Trophoblast cell (in vitro differentiated cells and primary cell): ENCODE results near the gene TNS3.

ENCODE experiments used
- DNase-seq, 2 donors: peaks; one replicate each; pipeline ENCODE4 v3.0.0-alpha.2; 2016
- H2AFZ ChIP-seq: 2 replicates; pipeline ENCODE4 v1.6.1; 2013; ENCODE audit warnings: low read length, moderate library complexity, mild to moderate bottlenecking; ENCODE audit not compliant: insufficient read depth, poor library complexity
- H2AK5ac ChIP-seq: 2 replicates; pipeline ENCODE4 v1.6.1; 2013; ENCODE audit warnings: mild to moderate bottlenecking, low read length
- H2BK120ac ChIP-seq: 2 replicates; pipeline ENCODE4 v1.6.1; 2013; ENCODE audit warnings: low read length, mild to moderate bottlenecking, moderate library complexity; ENCODE audit not compliant: insufficient read depth, poor library complexity
- H2BK12ac ChIP-seq: 2 replicates; pipeline ENCODE4 v1.6.1; 2013; ENCODE audit warnings: mild to moderate bottlenecking, low read length, moderate library complexity
- H2BK5ac ChIP-seq: 2 replicates; pipeline ENCODE4 v1.6.1; 2013; ENCODE audit warnings: low read length, low read depth, moderate library complexity, mild to moderate bottlenecking; ENCODE audit not compliant: poor library complexity
- H3K14ac ChIP-seq: 2 replicates; pipeline ENCODE4 v1.6.1; 2013; ENCODE audit warnings: mild to moderate bottlenecking, low read length
- H3K18ac ChIP-seq: 2 replicates; pipeline ENCODE4 v1.6.1; 2013; ENCODE audit warnings: mild to moderate bottlenecking, low read length
- H3K23ac ChIP-seq: 2 replicates; pipeline ENCODE4 v1.6.1; 2013; ENCODE audit warnings: low read length
- H3K27ac ChIP-seq: 2 replicates; pipeline ENCODE4 v1.5.1; 2013; ENCODE audit warnings: low read depth, mild to moderate bottlenecking, inconsistent platforms, low read length, moderate library complexity
- H3K27me3 ChIP-seq: 2 replicates; pipeline ENCODE4 v1.6.1; 2013; ENCODE audit warnings: inconsistent platforms, mild to moderate bottlenecking, low read length, moderate library complexity; ENCODE audit not compliant: insufficient read depth
- H3K36me3 ChIP-seq, 2 experiments: 1 replicate in 1 of 2; 2 replicates in 1 of 2; pipeline ENCODE4 v1.6.1; 2013; ENCODE audit warnings: low read length in 2 of 2, mild to moderate bottlenecking in 2 of 2, moderate library complexity in 1 of 2; ENCODE audit not compliant: insufficient read depth in 2 of 2, control insufficient read depth in 1 of 2
- H3K4ac ChIP-seq: 2 replicates; pipeline ENCODE4 v1.6.1; 2013; ENCODE audit warnings: low read depth, mild to moderate bottlenecking, low read length, moderate library complexity
- H3K4me1 ChIP-seq, 2 experiments: 1 replicate in 1 of 2; 2 replicates in 1 of 2; pipeline ENCODE4 v1.6.1; 2013; ENCODE audit warnings: low read length in 2 of 2, mild to moderate bottlenecking in 2 of 2, moderate library complexity in 1 of 2; ENCODE audit not compliant: insufficient read depth in 2 of 2, control insufficient read depth in 1 of 2
- H3K4me2 ChIP-seq: 2 replicates; pipeline ENCODE4 v1.6.1; 2013; ENCODE audit warnings: inconsistent platforms, mild to moderate bottlenecking, low read length, moderate library complexity
- H3K4me3 ChIP-seq: 2 replicates; pipeline ENCODE4 v1.5.1; 2013; ENCODE audit warnings: mild to moderate bottlenecking, low read depth, low read length, inconsistent platforms
- H3K79me1 ChIP-seq: one replicate; pipeline ENCODE4 v1.6.1; 2013; ENCODE audit warnings: low read length
- H3K79me2 ChIP-seq: 2 replicates; pipeline ENCODE4 v1.6.1; 2013; ENCODE audit warnings: low read length, mild to moderate bottlenecking; ENCODE audit not compliant: control insufficient read depth, insufficient read depth, poor library complexity
- H3K9ac ChIP-seq: 2 replicates; pipeline ENCODE4 v1.6.1; 2013; ENCODE audit warnings: mild to moderate bottlenecking, low read length
- H3K9me3 ChIP-seq: 2 replicates; pipeline ENCODE4 v1.6.1; 2013; ENCODE audit warnings: low read depth, mild to moderate bottlenecking, control low read depth, inconsistent platforms, low read length; ENCODE audit not compliant: insufficient read depth
- H4K12ac ChIP-seq: 2 replicates; pipeline ENCODE4 v1.6.1; 2013; ENCODE audit warnings: low read depth, mild to moderate bottlenecking, low read length, moderate library complexity
- H4K8ac ChIP-seq: 2 replicates; pipeline ENCODE4 v1.6.1; 2013; ENCODE audit warnings: low read depth, mild to moderate bottlenecking, low read length, moderate library complexity
- H4K91ac ChIP-seq: one replicate; pipeline ENCODE4 v1.6.1; 2013; ENCODE audit warnings: low read depth, mild to moderate bottlenecking, low read length, moderate library complexity
- WGBS: extraction: QIAGEN DNeasy Blood & Tissue Kit; methylation state at CpG from one replicate; pipeline ENCODE4 v1.1.7; 2013; ENCODE audit warnings: missing lambda C conversion rate; ENCODE audit not compliant: insufficient read length, insufficient coverage; ENCODE audit errors: extremely low coverage; 5-methylcytosine and 5-hydroxymethylcytosine counted together

The TNS3 gene

DNA sequence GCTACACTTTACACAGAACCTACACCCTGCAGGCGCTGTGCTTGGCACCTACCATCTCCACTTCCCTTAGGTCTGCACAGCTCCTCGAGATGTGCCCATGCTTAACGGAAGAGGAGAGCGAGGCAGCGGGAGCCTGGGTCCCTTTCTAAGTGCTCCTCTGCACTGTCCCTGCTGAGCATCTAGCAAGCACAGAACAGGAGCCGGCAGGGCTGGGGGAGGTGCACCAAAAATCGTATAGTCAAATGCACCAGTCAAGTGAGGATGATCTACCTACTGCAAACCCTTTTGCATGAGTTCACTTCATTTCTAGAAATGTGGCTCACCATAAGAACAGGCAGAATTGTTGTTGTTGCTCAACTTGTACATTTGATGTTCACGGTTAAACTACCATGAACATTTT is 267.7 kb downstream of the TNS3 start:
- Histone ChIP-seq H3K27ac (no peak overlapping the region), H2AK5ac (no peak overlapping the region), H3K9ac (no peak overlapping the region), H3K4me2 (no peak overlapping the region), H3K4me1 (peaks cover 0 to 3% of the 10 kb centered on the region in 2 experiments), H3K18ac (no peak overlapping the region), H3K9me3 (no peaks in the 10 kb centered on the region), H2BK120ac (no peak overlapping the region), H3K4ac (no peak overlapping the region), H3K79me2 (no peaks in the 10 kb centered on the region), H2BK5ac (no peak overlapping the region), H3K4me3 (no peak overlapping the region), H4K91ac (no peak overlapping the region), H3K27me3 (no peaks in the 10 kb centered on the region), H3K36me3 (peaks cover 38 to 45% of the 10 kb centered on the region in 2 experiments), H3K23ac (no peak overlapping the region), H2BK12ac (no peak overlapping the region), H3K14ac (no peak overlapping the region), H4K8ac (no peak overlapping the region), H2AFZ (no peak overlapping the region), H3K79me1 (no peaks in the 10 kb centered on the region), H4K12ac (no peak overlapping the region)
- no peak for DNase-seq
- WGBS: no CpG with 5 or more reads among the region's 8 CpGs

- no peak overlapping the region for H4K91ac ChIP-seq
- peaks cover 32 to 42% of the 10 kb centered on the region in 2 experiments for H3K36me3 ChIP-seq
- H3K4me2 ChIP-seq: no peak overlapping the region
- no peak overlapping the region for H4K12ac ChIP-seq
- H3K4ac ChIP-seq: no peak overlapping the region
- no CpG with 5 or more reads among the region's 4 CpGs for WGBS
- no peak overlapping the region for H3K27ac ChIP-seq
- H3K14ac ChIP-seq: no peak overlapping the region
- H3K18ac ChIP-seq: no peak overlapping the region
- DNase-seq: no peak
- H3K79me2 ChIP-seq: no peaks in the 10 kb centered on the region
- no peak overlapping the region for H2BK120ac ChIP-seq
- H3K27me3 ChIP-seq: no peaks in the 10 kb centered on the region
- H3K23ac ChIP-seq: no peak overlapping the region
- H2AFZ ChIP-seq: no peak overlapping the region
- no peak overlapping the region for H3K9ac ChIP-seq
- no peak overlapping the region for H2BK12ac ChIP-seq
- H4K8ac ChIP-seq: no peak overlapping the region
- H3K4me1 ChIP-seq: peaks cover 0 to 3% of the 10 kb centered on the region in 2 experiments
- no peaks in the 10 kb centered on the region for H3K79me1 ChIP-seq
- H2BK5ac ChIP-seq: no peak overlapping the region
- H3K4me3 ChIP-seq: no peak overlapping the region
- H2AK5ac ChIP-seq: no peak overlapping the region
- no peaks in the 10 kb centered on the region for H3K9me3 ChIP-seq
Observed at GRCh38 chr7:47313564-47313963, 268.3 kb downstream of the TNS3 start.

DNA sequence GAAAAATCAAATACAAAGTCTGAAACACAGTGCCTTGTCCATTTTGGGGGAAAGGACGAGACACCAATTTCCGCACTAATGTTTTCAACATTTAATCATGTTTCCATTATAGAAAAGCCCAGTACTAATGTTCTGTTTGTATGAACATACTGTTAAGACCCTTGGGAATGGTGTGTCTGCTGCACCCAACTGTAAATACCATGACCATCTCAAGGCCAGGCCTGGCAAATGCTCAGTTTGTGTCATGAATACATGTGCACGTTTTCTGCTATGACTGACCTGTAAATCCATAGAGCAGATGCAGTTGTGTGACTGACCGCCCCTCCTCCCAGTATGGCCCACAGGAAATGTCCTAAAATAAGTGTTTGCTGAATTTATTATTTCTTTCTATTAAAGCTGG is 270.0 kb downstream of the TNS3 start:
- Histone ChIP-seq H3K79me2 (no peaks in the 10 kb centered on the region), H4K8ac (no peak overlapping the region), H3K36me3 (peaks cover 27 to 36% of the 10 kb centered on the region in 2 experiments), H2AFZ (no peak overlapping the region), H3K9ac (no peak overlapping the region), H3K79me1 (no peaks in the 10 kb centered on the region), H2BK12ac (no peak overlapping the region), H3K9me3 (no peaks in the 10 kb centered on the region), H4K12ac (no peak overlapping the region), H2BK120ac (no peak overlapping the region), H2BK5ac (no peak overlapping the region), H3K4me1 (peaks cover 0 to 3% of the 10 kb centered on the region in 2 experiments), H3K23ac (no peak overlapping the region), H3K18ac (no peak overlapping the region), H2AK5ac (no peak overlapping the region), H3K27me3 (no peaks in the 10 kb centered on the region), H4K91ac (no peak overlapping the region), H3K27ac (no peak overlapping the region), H3K14ac (no peak overlapping the region), H3K4me3 (no peak overlapping the region), H3K4me2 (no peak overlapping the region), H3K4ac (no peak overlapping the region)
- WGBS: no CpG with 5 or more reads among the region's 4 CpGs
- no peak for DNase-seq

GRCh38 chr7:47310020-47310419 is 271.9 kb downstream of the TNS3 start:
- Histone ChIP-seq H3K4me2 (no peak overlapping the region), H3K4me1 (peaks cover 0 to 3% of the 10 kb centered on the region in 2 experiments), H2BK120ac (no peak overlapping the region), H4K91ac (no peak overlapping the region), H3K23ac (no peak overlapping the region), H3K27me3 (no peaks in the 10 kb centered on the region), H3K4ac (no peak overlapping the region), H2BK5ac (no peak overlapping the region), H4K12ac (no peak overlapping the region), H3K79me1 (no peaks in the 10 kb centered on the region), H3K4me3 (no peak overlapping the region), H3K27ac (no peak overlapping the region), H2AK5ac (no peak overlapping the region), H3K18ac (no peak overlapping the region), H3K36me3 (peaks cover 28 to 37% of the 10 kb centered on the region in 2 experiments), H3K14ac (no peak overlapping the region), H3K79me2 (no peaks in the 10 kb centered on the region), H2AFZ (no peak overlapping the region), H3K9me3 (no peaks in the 10 kb centered on the region), H4K8ac (no peak overlapping the region), H2BK12ac (no peak overlapping the region), H3K9ac (no peak overlapping the region)
- DNase-seq: no peak
- no CpG with 5 or more reads among the region's 2 CpGs for WGBS
